Stomach (tissue), 9 donors: ENCODE results near the gene RUFY3. TPM values are rescaled to one million over a fixed set of nuclear protein-coding genes. Genes with fewer than 3 reads are reported as not detected.
"Not testable (repeated sequence)": the region's sequence is repeated elsewhere in the genome, so short reads cannot be mapped to it uniquely, and the experiment has no call there.

ENCODE experiments used
- DNase-seq, 2 donors: peaks; one replicate each; pipeline versions ENCODE4 v3.0.0 to v3.0.0-alpha.2; 2013 to 2019
- H3K27ac ChIP-seq, 5 donors: fragments of 200-600 bp in 4 of 5; sonication (generic) in 4 of 5; one replicate each; pipeline ENCODE4 v1.5.1; 2013 to 2019; ENCODE audit warnings: mild to moderate bottlenecking in 1 of 5, moderate library complexity in 1 of 5
- H3K27me3 ChIP-seq, 3 donors: fragments of 200-600 bp; sonication (generic); one replicate each; pipeline ENCODE4 v1.5.1; 2017 to 2019; ENCODE audit warnings: mixed run types in 1 of 3
- H3K36me3 ChIP-seq, 4 donors: fragments of 200-600 bp; sonication (generic); 1 replicate in 3 of 4; 2 replicates in 1 of 4; pipeline ENCODE4 v1.5.1; 2016 to 2019
- H3K4me1 ChIP-seq, 4 donors: fragments of 200-600 bp; sonication (generic); one replicate each; pipeline ENCODE4 v1.5.1; 2016 to 2019
- H3K4me3 ChIP-seq, 4 donors: fragments of 200-600 bp; sonication (generic) in 3 of 4; one replicate each; pipeline ENCODE4 v1.5.1; 2016 to 2019; ENCODE audit warnings: mild to moderate bottlenecking in 1 of 4
- H3K9me3 ChIP-seq, 4 donors: fragments of 200-600 bp; sonication (generic); one replicate each; pipeline ENCODE4 v1.5.1; 2016 to 2019
- EP300 ChIP-seq: sonication (generic); formaldehyde crosslinking; IDR thresholded peaks from one replicate; pipeline ENCODE4 v1.6.1; 2017; ENCODE audit warnings: antibody characterized with exemption
- POLR2A ChIP-seq, 4 donors: fragments of 450-650 bp; IDR thresholded peaks; one replicate each; pipeline ENCODE4 v1.6.1; 2016; ENCODE audit warnings: antibody characterized with exemption in 4 of 4, control low read depth in 2 of 4, mild to moderate bottlenecking in 1 of 4, moderate library complexity in 1 of 4
- POLR2AphosphoS5 ChIP-seq, 3 donors: sonication (generic); formaldehyde crosslinking; IDR thresholded peaks; one replicate each; pipeline ENCODE4 v1.6.1; 2016; ENCODE audit warnings: antibody characterized with exemption in 3 of 3
- WGBS, 5 donors: extraction: QIAGEN DNeasy Blood & Tissue Kit in 3 of 5; methylation state at CpG; one replicate each; pipeline versions ENCODE4 v1.1.5 to v1.1.7; 2013 to 2018; 5-methylcytosine and 5-hydroxymethylcytosine counted together
- intact Hi-C: fragments of 100-400 bp; cut with DNase I; formaldehyde crosslinking; loops from one replicate; pipeline ENCODE4 v1.15.1; 2023; ENCODE audit warnings: low total_unique reads
- polyA plus RNA-seq, 3 donors: library from polyadenylated mRNA; stranded (reverse); fragments of 200-250 nt; gene quantifications; one replicate each; pipeline ENCODE4 v1.2.3, GENCODE V29; 2013
- total RNA-seq, 5 donors: library from RNA; depleted of rRNA; stranded (reverse); fragments of >200 nt; gene quantifications; one replicate each; pipeline versions ENCODE4 v1.1.0 to v1.2.3, GENCODE V29; 2014 to 2016
- TF ChIP-seq, protein P1 (sequence below), 7 experiments: fragments of 450-650 bp in 4 of 7; fragments of 200-600 bp in 3 of 7; sonication (generic) in 3 of 7; IDR thresholded peaks; one replicate each; pipeline ENCODE4 v1.5.1; 2016 to 2019; ENCODE audit warnings: antibody characterized with exemption in 7 of 7, control low read depth in 2 of 7, mild to moderate bottlenecking in 1 of 7
- donor health status: healthy with polysubstance abuse.
- donor health status: Bipolar disorder and iron deficiency.
- donor health status: healthy.

The RUFY3 gene
- total and polyA plus RNA-seq, 8 donors = 13.2 to 120 (median 51.3) TPM

DNA sequence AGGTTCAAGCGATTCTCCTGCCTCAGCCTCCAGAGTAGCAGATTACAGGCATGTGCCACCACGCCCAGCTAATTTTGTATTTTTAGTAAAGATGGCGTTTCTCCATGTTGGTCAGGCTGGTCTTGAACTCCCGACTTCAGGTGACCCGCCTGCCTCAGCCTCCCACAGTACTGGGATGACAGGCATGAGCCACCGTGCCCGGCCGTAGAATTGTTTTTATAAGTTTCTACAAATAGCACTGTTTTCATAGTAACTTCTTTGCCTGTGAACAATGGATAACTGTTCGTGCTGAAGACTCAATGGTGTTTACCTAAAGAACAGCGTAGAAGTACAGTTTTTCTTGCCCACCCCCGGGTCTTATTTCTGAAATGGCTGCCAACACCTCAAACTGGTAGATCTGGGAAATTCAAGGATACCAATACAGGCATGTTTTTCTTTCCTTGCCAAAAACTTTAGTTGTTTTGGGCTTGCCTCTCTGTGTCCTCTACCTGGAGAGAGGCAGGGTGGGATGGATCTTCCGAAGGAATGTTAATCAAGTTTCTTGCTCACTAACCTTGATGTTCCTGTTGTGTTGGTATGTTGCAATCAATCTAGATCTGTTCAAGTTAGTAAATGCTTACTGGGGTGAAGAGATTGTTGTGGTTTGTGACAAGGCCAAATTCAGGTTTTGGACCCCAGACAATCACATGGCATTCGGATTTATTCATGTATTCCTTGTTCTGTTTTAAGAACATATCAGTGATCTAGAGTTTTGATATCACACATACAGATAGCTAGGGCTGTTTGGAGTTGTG, 2.8 kb upstream of the RUFY3 start:
- no peak for DNase-seq
- no peaks in the 10 kb centered on the region for H3K36me3 ChIP-seq
- intact Hi-C loops = no loop called here
- H3K4me3 ChIP-seq = no peak overlapping the region
- H3K9me3 ChIP-seq = no peaks in the 10 kb centered on the region
- no peak for TF ChIP-seq EP300
- TF ChIP-seq, protein P1, sequence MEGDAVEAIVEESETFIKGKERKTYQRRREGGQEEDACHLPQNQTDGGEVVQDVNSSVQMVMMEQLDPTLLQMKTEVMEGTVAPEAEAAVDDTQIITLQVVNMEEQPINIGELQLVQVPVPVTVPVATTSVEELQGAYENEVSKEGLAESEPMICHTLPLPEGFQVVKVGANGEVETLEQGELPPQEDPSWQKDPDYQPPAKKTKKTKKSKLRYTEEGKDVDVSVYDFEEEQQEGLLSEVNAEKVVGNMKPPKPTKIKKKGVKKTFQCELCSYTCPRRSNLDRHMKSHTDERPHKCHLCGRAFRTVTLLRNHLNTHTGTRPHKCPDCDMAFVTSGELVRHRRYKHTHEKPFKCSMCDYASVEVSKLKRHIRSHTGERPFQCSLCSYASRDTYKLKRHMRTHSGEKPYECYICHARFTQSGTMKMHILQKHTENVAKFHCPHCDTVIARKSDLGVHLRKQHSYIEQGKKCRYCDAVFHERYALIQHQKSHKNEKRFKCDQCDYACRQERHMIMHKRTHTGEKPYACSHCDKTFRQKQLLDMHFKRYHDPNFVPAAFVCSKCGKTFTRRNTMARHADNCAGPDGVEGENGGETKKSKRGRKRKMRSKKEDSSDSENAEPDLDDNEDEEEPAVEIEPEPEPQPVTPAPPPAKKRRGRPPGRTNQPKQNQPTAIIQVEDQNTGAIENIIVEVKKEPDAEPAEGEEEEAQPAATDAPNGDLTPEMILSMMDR (IDR thresholded peaks at IDR 0.05) = no peak
- TF ChIP-seq POLR2AphosphoS5 (IDR thresholded peaks at IDR 0.05) = no peak
- no peak for TF ChIP-seq POLR2A (IDR thresholded peaks at IDR 0.05)
- H3K4me1 ChIP-seq = peaks cover 0 to 31% (median 15%) of the 10 kb centered on the region in 4 donors
- no peaks in the 10 kb centered on the region for H3K27me3 ChIP-seq
- WGBS, 5 donors = 78 to 82% (median 82%) methylated on average over 13 of the region's 13 CpGs
- no peak overlapping the region for H3K27ac ChIP-seq

DNA sequence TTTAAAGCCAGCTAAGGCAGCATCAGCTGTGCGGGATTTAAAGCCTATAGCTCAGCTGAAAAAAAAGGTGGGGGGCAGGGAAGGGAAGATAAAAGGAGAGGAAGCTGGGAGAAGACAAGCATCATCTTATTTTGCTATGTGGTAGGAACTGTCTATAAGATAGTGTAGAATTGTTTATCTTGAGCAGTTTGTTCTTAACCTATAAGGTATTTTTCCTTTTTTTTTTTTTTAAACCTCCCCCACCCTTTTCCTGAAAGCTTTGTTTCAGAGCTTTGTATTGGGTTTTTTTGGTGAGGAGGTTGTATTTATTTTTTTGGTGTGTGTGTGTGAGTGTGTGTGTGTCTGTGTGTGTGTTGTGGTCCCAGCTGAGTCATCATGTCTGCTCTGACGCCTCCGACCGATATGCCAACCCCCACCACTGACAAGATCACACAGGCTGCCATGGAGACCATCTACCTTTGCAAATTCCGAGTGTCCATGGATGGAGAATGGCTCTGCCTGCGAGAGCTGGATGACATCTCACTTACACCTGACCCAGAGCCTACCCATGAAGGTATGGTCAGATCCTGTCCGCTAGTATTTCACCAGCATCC, 531 bp downstream of the RUFY3 start:
- intact Hi-C loops = no loop called here
- peaks cover 0 to 39% (median 14%) of the 10 kb centered on the region in 4 donors for H3K4me1 ChIP-seq
- no peaks in the 10 kb centered on the region for H3K27me3 ChIP-seq
- peak in 1 of 2 donors; percentile 62 for DNase-seq
- TF ChIP-seq POLR2A (IDR thresholded peaks at IDR 0.05) (no peak), POLR2AphosphoS5 (IDR thresholded peaks at IDR 0.05) (no peak)
- TF ChIP-seq, protein P1 (IDR thresholded peaks at IDR 0.05) = no peak
- 48 to 80% (median 71%) methylated on average over 5 to 7 of the region's 7 CpGs for WGBS, 5 donors
- no peaks in the 10 kb centered on the region for H3K9me3 ChIP-seq
- peak overlapping the region in 4 of 5 donors; percentile 51 to 69 (median 66) for H3K27ac ChIP-seq
- peaks cover 0 to 7% (median 3%) of the 10 kb centered on the region in 4 donors for H3K36me3 ChIP-seq
- peak overlapping the region; percentile 30 to 37 (median 36) for H3K4me3 ChIP-seq

DNA sequence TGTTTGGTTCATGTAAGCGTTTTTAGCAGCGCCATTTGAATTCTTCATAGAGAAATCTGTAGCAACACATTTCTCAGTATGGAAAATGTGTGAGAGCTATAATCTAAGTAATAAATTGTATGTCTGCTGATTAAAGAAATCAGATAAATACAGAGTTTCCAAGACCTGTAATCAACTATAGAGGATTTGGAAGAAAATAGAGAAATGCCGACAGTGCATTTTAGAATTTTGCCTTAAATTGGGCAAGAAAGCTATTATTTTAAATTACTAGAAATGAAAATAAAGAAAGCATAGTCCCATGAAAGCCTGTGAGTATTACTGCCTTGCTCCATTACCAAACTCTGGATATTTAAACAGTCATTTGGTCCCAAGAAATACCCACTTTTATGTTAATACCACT, 2.7 kb downstream of the RUFY3 start:
- no peaks in the 10 kb centered on the region for H3K27me3 ChIP-seq
- no peak for DNase-seq
- intact Hi-C loops = no loop called here
- no peak overlapping the region for H3K27ac ChIP-seq
- no peaks in the 10 kb centered on the region for H3K9me3 ChIP-seq
- TF ChIP-seq, protein P1 (IDR thresholded peaks at IDR 0.05) = no peak
- TF ChIP-seq POLR2A (IDR thresholded peaks at IDR 0.05) (no peak), EP300 (no peak), POLR2AphosphoS5 (IDR thresholded peaks at IDR 0.05) (no peak)
- WGBS, 5 donors = 80 to 99% (median 98%) methylated on average over 3 of the region's 3 CpGs
- peaks cover 0 to 36% (median 11%) of the 10 kb centered on the region in 4 donors for H3K4me1 ChIP-seq
- H3K4me3 ChIP-seq = no peak overlapping the region
- H3K36me3 ChIP-seq = peaks cover 0 to 7% (median 3%) of the 10 kb centered on the region in 4 donors

DNA sequence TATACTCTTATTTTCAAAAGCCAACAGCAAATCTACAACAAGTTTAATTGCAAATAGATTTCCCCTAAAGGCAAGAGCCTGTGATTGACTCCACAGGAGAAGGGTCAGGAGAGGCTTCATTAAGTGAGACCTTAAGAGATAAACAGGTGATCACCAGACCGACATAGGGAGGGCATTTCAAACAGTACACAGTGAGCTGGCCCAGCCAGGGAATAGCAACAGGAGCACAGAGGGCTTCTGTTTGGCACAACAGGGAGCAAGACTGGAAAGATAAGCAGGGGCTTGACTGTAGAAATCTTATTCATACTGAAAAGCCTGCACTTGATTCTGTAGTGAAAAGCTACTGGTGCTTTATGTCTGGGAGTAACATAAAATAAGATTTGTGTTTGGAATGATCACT, 3.9 kb downstream of the RUFY3 start:
- TF ChIP-seq EP300 (no peak), POLR2A (IDR thresholded peaks at IDR 0.05) (no peak), POLR2AphosphoS5 (IDR thresholded peaks at IDR 0.05) (no peak)
- TF ChIP-seq, protein P1 (IDR thresholded peaks at IDR 0.05) = no peak
- no peak for DNase-seq
- peaks cover 0 to 33% (median 11%) of the 10 kb centered on the region in 4 donors for H3K4me1 ChIP-seq
- H3K9me3 ChIP-seq = no peaks in the 10 kb centered on the region
- peaks cover 0 to 7% (median 3%) of the 10 kb centered on the region in 4 donors for H3K36me3 ChIP-seq
- WGBS, 5 donors = 30 to 53% (median 42%) methylated on average over 1 of the region's 1 CpG
- intact Hi-C loops = no loop called here
- no peak overlapping the region for H3K27ac ChIP-seq
- no peaks in the 10 kb centered on the region for H3K27me3 ChIP-seq
- H3K4me3 ChIP-seq = no peak overlapping the region

DNA sequence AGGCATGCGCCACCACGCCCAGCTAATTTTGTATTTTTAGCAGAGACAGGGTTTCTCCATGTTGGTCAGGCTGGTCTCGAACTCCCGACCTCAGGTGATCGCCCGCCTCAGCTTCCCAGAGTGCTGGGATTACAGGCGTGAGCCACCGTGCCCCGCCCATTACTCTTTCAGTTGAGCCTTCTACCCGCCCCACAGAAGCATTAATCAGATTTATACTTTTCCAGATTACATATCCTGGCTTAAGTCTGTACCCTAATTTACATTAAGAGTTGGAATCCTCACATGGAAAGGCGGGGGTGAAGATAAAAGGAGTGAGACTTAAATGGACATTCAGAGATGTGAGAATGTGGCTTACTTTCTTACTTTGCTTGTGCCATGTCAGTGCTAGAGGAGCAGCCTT, 4.8 kb downstream of the RUFY3 start:
- H3K4me1 ChIP-seq = peaks cover 0 to 38% (median 11%) of the 10 kb centered on the region in 4 donors
- intact Hi-C loops, H3K36me3 ChIP-seq, H3K9me3 ChIP-seq, H3K27me3 ChIP-seq, H3K27ac ChIP-seq, DNase-seq, H3K4me3 ChIP-seq: not testable (repeated sequence)
- WGBS, 5 donors = 91 to 95% (median 93%) methylated on average over 11 of the region's 11 CpGs
